ENCODE results near the gene ASCL2. TPM values are rescaled to one million over a fixed set of nuclear protein-coding genes. Genes with fewer than 3 reads are reported as not detected.

ASCL2 gene
- total RNA-seq, 2 donors from 2014 or later: 2.5 to 5.3 TPM

DNA sequence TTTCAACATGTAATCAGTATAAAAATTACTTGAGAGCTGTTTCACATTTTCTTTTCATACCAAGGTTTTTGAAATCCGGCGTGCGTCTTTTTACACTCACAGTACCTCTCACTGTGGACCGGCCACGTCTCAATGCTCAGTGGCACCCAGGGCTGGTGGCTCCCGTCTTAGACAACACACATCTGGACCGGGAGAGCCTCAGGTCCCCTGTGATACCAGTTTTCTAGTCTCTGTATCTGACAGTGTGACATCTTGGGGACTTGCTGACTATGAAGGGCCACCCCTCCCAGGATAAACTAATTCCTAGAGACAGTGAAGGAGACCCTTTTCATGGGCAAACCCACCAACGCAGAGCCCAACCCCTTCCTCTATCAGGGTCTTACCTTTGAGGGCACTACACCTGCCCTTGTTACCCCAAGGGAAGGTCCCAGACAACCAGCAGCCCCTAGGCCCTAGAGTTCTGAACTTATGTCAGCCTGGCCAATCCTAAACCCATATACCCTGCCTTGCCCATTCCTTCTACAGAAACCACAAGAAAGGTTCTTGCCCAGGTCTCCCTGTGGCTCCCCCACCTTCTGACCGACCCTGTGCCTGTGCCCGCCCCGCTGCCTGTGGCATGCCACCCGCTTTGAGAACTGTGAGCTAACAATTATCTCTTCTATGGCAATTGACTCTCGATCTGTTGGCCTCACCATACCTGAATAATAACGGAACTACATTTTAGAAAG, 6.1 kb upstream of the ASCL2 start:
- H3K4me1 Mint-ChIP-seq (ENCODE audit: low read depth in 2 of 2): peaks cover 5 to 13% of the 10 kb centered on the region in 2 donors
- DNase-seq (ENCODE audit: low spot score) (no peak), ATAC-seq (no peak)
- peaks cover 15% of the 10 kb centered on the region for H3K36me3 Mint-ChIP-seq
- H3K27ac Mint-ChIP-seq: no peak overlapping the region
- H3K27me3 Mint-ChIP-seq: peaks cover 6 to 7% of the 10 kb centered on the region in 2 donors
- H3K4me3 Mint-ChIP-seq: no peak overlapping the region
- H3K9me3 Mint-ChIP-seq: peaks cover 5% of the 10 kb centered on the region

DNA sequence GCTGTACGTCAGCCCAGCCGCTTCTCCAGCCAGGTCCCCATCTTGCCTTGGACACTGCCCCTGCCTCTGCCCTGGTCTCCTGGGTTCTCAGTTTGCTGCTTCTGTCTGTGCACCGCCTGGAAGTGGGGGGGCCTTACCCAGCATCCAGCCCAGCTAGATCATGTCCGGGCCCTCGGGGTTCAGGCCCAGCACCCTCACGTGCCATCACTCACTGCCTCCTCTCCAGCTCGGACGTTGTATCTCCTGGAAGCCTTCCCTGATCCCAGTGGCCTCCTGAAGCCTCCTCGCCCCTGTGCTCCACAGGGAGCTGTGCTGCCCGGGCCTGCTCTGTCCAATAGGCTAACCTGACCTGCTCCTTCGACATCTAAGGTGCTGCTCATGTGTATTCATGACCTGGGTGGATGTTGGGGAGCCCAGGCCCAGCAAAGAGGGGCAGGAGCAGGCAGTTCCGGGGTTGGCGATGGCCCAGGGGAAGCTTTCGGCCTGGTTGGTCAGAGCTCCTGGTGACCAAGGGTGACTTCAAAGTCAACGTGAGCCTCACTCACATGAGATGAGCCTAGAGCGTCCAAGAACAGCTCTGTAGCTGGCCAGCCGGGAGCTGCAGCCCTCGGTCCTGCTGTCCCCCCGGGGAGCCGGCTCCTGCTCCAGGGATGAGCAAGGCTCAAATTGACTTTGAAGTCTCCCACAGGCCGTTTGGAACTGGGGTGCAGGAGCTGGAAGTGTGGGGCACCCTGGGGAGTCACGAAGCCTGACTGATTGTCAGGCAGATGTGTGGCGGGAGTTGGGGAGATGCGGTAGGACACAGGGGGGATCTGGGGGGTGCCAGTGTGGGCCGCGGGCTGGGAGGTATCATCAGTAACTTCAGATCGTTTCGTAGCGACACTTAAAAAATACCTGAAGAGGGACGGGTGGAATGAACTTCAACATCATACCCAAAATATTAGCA, 5.2 kb upstream of the ASCL2 start:
- no peak for DNase-seq (ENCODE audit: low spot score)
- H3K4me3 Mint-ChIP-seq: no peak overlapping the region
- H3K36me3 Mint-ChIP-seq: peaks cover 15% of the 10 kb centered on the region
- peaks cover 6 to 7% of the 10 kb centered on the region in 2 donors for H3K27me3 Mint-ChIP-seq
- ATAC-seq: no peak
- H3K9me3 Mint-ChIP-seq: peaks cover 5% of the 10 kb centered on the region
- peaks cover 6 to 13% of the 10 kb centered on the region in 2 donors for H3K4me1 Mint-ChIP-seq (ENCODE audit: low read depth in 2 of 2)
- H3K27ac Mint-ChIP-seq: no peak overlapping the region

DNA sequence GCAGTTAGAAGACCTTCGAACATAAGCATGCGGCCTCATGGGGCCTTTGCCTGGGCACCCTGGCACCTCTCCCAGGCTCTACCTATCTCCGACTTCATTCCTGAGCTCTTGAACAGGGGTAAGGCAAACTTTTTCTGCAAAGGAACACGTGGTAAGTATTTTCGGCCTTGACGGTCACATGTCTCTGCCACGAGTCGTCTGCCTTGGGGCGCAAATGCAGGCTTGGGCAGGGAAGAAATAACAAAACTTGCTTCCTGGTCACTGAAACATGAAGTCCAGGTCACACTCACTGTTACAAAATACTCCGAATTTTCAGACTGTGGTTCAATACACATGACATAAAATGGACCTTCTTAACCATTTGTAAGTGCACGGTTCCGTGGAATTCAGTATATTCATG, 3.4 kb upstream of the ASCL2 start:
- peaks cover 8 to 13% of the 10 kb centered on the region in 2 donors for H3K4me1 Mint-ChIP-seq (ENCODE audit: low read depth in 2 of 2)
- H3K4me3 Mint-ChIP-seq: no peak overlapping the region
- H3K36me3 Mint-ChIP-seq: peaks cover under 1% of the 10 kb centered on the region
- DNase-seq (ENCODE audit: low spot score) (no peak), ATAC-seq (no peak)
- peaks cover 6 to 7% of the 10 kb centered on the region in 2 donors for H3K27me3 Mint-ChIP-seq
- H3K9me3 Mint-ChIP-seq: no peaks in the 10 kb centered on the region
- H3K27ac Mint-ChIP-seq: no peak overlapping the region

DNA sequence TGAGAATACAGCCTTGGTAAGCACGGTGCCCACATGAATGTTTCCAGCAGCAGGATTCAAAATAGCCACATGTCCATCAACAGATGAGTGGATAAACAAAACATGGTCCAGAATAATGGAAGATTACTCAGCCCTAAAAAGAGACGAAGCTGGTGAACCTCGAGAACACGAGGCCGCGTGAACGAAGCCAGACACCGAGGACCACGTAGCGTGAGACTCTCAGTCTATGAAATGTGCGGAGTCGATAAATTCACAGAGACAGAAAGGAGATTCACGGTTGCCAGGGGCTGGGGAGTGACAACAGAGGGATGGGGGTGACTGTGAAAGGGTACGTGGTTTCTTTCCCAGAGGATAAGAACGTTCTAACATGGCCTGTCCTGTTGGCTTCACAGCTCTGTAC, 2.9 kb upstream of the ASCL2 start:
- ATAC-seq (no peak), DNase-seq (ENCODE audit: low spot score) (no peak)
- peaks cover 12 to 18% of the 10 kb centered on the region in 2 donors for H3K4me1 Mint-ChIP-seq (ENCODE audit: low read depth in 2 of 2)
- H3K36me3 Mint-ChIP-seq: no peaks in the 10 kb centered on the region
- H3K27me3 Mint-ChIP-seq: peaks cover 6 to 7% of the 10 kb centered on the region in 2 donors
- no peaks in the 10 kb centered on the region for H3K9me3 Mint-ChIP-seq
- H3K4me3 Mint-ChIP-seq: no peak overlapping the region
- no peak overlapping the region for H3K27ac Mint-ChIP-seq

DNA sequence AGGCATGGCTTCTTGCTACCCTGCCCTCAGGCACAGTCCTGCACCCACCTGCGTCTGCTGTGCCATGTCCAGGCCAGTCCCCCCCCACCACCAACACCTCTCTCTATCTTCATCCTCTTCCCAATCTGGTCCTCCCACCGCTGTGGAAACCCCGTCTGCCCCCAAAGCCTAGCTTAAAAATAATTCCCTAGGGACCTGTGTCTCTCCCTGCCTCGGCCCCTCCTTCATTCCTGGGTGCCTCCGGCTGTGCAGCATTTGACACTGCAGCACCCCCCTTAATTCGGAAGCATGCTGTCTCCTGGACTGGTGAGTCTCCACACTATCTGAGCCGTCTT, 2.5 kb upstream of the ASCL2 start:
- H3K4me3 Mint-ChIP-seq: no peak overlapping the region

DNA sequence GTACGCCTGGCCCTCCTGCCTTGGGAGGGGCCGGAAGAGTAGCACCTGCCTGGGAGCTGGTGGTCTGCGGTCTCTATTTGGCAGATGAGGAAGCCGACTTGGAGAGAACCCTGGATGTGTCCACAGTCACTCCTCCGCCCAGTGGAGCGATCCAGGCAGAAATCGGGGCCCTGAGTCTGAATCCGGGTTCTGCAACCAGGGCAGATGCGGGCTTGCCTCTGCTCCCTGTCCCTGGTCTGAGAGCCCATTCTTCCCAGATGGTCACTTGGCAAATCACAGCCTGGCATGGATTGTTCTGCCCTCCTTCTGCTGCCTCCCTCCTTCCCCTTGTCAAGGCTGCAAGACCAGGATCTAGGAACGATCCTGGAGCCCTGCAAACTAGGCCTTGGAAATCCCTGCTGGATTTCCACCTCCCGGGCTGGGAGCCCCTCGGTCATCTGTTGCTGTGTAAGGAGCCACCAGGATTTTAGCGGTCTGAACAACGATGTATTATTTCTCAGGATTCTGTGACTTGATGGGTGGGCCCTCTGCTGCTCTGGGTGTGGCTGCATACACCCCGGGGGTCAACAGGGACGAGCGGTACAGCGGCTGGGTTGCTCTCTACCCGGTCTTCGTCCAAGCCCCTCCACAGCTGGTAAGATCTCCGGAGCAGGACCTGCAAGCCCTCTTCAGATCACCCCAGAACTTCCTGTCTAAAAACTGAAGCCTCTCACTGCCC, 2.0 kb upstream of the ASCL2 start:
- no peak overlapping the region for H3K27ac Mint-ChIP-seq
- no peaks in the 10 kb centered on the region for H3K9me3 Mint-ChIP-seq
- DNase-seq (ENCODE audit: low spot score) (no peak), ATAC-seq (no peak)
- peaks cover 14 to 16% of the 10 kb centered on the region in 2 donors for H3K4me1 Mint-ChIP-seq (ENCODE audit: low read depth in 2 of 2)
- H3K27me3 Mint-ChIP-seq: peaks cover 2 to 6% of the 10 kb centered on the region in 2 donors
- peak overlapping the region; percentile 20 for H3K4me3 Mint-ChIP-seq
- H3K36me3 Mint-ChIP-seq: no peaks in the 10 kb centered on the region

More for the DNA sequence above, 2.5 kb upstream of the ASCL2 start:
- Mint-ChIP-seq H3K27me3 (peaks cover 6% of the 10 kb centered on the region in 2 donors), H3K36me3 (no peaks in the 10 kb centered on the region), H3K9me3 (no peaks in the 10 kb centered on the region), H3K27ac (no peak overlapping the region), H3K4me1 (ENCODE audit: low read depth in 2 of 2) (peaks cover 15 to 21% of the 10 kb centered on the region in 2 donors)
- ATAC-seq (no peak), DNase-seq (ENCODE audit: low spot score) (no peak)

DNA sequence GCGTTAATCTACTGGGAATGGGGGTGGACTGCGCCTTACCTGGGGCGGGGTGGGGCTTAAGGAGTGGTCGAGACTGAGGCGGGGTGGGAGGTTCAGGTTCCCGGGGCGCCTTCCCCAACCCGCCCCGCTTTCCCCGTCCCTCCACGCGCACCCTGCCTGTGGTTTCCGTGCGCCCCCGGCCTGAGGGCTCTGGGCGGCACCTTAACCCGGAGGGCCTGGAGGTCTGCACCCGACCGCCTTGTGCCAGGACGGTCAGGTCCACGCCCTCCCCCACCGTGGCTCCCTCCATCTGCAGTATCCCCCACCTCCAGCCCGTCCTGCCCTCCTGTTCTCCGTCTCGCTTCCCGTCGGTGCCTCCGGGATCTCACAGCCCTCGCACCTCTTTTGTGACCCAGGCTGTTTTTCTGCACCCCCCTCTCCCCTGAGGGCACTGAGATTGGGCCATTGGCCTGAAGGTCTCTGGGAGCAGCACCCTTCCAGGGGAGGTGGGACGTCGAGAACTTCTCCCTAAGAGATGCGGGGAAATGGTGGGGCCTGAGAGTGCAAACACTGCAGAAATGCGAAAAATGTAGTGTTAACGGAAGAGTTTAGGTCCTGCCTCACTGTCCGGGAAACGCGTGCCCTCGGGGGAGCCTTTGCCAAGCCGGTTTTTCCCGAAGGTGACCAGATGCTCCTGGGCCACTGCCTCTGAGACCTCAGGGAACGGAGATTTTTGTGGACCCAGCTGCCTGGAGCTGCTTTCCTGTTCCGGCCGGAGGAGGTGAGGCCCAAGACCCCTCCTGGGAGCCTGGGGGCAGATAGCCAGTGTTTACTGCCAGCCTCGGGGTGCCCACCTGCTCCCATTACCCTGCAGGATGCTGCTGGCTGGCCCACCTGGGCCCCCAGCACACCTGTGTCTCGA, 1.2 kb upstream of the ASCL2 start:
- ATAC-seq (no peak), DNase-seq (ENCODE audit: low spot score) (no peak)
- H3K4me3 Mint-ChIP-seq: peak overlapping the region; percentile 59
- H3K27me3 Mint-ChIP-seq: peaks cover 0 to 6% of the 10 kb centered on the region in 2 donors
- no peak overlapping the region for H3K27ac Mint-ChIP-seq
- H3K9me3 Mint-ChIP-seq: no peaks in the 10 kb centered on the region
- H3K4me1 Mint-ChIP-seq (ENCODE audit: low read depth in 2 of 2): peaks cover 11 to 14% of the 10 kb centered on the region in 2 donors
- H3K36me3 Mint-ChIP-seq: no peaks in the 10 kb centered on the region

DNA sequence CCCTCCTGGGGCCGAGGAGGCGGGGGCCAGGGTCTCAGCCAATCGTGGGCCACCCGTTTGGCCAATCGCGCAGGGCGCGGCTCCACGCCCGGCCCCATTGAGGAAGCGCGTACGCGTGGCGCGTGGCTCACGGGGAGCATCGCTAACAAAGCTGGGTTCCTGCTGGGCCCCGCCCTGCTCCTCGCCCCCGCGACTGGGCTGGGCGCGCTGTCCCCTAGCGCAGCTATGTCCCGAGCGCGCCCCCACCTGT, 614 bp upstream of the ASCL2 start:
- DNase-seq (ENCODE audit: low spot score) (peak; percentile 89), ATAC-seq (peak; percentile 79 to 82)
- no peak overlapping the region for H3K4me3 Mint-ChIP-seq
- peaks cover 16 to 20% of the 10 kb centered on the region in 2 donors for H3K4me1 Mint-ChIP-seq (ENCODE audit: low read depth in 2 of 2)
- no peaks in the 10 kb centered on the region for H3K9me3 Mint-ChIP-seq
- peaks cover 0 to 6% of the 10 kb centered on the region in 2 donors for H3K27me3 Mint-ChIP-seq
- no peaks in the 10 kb centered on the region for H3K36me3 Mint-ChIP-seq
- H3K27ac Mint-ChIP-seq: no peak overlapping the region

DNA sequence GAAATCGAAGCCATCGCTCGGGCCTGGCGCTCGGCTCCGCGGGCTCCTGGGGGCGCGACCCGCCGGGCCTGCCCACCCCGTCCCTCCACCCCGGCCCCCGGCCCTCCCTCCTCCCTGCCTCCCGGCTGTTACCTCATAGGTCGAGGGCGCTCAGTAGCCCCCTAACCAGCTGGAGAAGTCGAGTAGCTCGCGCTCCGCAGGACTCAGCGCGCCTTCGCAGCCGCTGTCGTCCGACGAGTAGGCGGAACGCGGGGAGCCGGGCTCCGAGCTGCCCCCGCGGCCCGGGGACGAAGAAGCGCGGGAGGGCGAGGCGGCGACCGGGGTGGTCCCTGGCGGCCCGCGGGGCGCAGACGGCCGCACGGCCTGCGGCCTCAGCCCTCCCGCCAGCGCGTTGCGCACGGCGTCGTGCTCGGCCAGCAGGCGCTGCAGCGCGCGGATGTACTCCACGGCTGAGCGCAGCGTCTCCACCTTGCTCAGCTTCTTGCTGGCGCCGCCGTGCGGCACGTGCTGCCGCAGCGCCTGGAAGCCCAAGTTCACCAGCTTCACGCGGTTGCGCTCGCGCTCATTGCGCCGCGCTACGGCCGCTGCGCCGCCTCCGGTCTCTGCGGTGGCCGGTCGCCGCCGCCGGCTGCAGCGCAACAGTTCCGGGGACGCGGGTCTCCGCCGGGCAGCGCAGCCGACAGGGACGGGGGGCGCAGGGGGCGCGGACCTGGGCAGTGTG, 627 bp downstream of the ASCL2 start:
- DNase-seq (ENCODE audit: low spot score) (no peak), ATAC-seq (peak; percentile 16 to 39)
- peak overlapping the region; percentile 69 for H3K4me3 Mint-ChIP-seq
- H3K9me3 Mint-ChIP-seq: no peaks in the 10 kb centered on the region
- no peaks in the 10 kb centered on the region for H3K36me3 Mint-ChIP-seq
- peaks cover 25 to 30% of the 10 kb centered on the region in 2 donors for H3K4me1 Mint-ChIP-seq (ENCODE audit: low read depth in 2 of 2)
- H3K27me3 Mint-ChIP-seq: peaks cover 0 to 6% of the 10 kb centered on the region in 2 donors
- H3K27ac Mint-ChIP-seq: no peak overlapping the region

DNA sequence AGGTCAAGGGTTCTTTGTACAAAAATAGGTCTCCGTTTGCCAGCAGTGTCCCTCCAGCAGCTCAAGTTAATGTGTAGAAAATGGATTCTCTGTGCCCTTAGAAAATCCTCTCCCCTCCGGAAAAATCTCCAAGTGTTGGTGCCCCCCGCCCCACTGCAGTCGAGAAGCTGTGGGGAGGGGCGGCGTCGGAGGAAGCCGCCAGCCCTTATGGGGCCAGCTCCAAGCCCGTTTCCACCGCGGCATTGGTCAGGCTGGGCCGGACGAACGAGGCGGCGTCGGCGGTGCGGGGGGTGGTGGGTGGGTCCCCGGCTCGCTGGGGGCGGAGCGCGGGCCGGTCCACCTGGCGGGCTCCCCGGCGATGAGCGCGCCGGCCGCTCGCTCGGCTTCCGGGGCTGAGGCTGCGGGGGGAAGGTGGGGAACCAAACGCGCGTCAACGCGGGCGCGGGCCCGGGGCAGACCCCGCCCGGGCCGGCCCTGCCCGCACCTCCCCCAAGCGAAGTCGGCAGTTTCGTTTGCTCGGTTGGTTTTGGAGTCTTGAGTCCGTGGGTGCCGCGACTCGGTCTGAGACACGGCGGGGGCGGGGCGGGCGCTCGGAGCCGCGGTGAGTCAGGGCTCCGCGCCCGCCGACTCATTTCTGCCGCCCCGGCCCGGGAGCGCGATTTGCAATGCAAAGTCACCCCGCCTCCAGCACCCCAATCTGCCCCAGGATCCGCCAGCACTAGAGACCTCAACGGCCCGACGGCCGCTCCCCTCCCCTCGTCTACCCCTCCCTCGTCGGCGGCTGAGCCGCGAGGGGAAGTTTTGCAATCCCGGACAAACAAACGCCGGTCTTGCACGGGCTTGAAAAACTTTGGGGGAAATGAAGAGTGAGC, 1.4 kb downstream of the ASCL2 start:
- no peaks in the 10 kb centered on the region for H3K9me3 Mint-ChIP-seq
- H3K36me3 Mint-ChIP-seq: no peaks in the 10 kb centered on the region
- H3K4me3 Mint-ChIP-seq: peak overlapping the region; percentile 69

DNA sequence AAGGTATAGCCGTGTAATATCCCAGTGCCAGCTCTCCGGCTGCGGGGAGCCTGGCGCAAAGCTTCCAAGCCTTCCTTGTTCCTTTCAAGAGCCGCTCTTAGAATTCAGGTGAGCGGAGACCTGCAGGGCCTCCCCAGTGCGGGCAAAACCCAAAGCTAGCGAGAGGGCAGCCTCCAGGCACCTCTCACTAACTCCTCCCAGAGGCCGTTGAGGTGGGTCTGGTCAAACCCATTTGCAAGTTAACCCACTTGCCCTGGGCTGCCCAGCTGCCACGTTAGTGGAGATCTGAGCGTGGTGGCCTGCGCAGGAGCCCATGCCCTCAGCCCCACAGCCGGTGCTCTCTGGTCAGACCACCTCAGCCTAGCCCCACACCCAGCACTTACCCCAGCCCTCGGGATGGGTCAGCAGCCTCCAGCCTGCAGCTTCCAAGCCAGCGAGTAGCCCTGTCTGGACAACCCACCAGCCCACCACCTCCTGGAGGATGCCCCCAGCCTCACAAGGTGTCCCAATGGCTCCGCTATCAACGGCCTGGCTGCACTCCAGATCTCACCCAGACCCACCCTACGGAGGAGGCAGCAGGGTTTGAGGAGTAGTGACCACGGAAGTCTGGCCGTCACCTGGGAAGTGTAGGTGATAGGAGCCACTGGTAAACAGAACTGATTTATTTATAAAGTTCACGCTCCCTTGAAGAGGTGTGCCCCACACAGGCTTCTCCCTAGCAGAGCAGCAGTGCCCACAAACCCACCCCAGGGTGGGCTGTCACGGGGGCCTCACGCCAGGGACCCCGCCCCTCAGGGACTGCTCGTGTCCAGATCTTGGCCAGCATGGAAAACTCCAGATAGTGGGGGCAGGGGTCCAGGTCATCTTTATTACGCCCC, 2.3 kb downstream of the ASCL2 start:
- Mint-ChIP-seq H3K27me3 (peaks cover 0 to 3% of the 10 kb centered on the region in 2 donors), H3K4me1 (ENCODE audit: low read depth in 2 of 2) (peaks cover 25 to 30% of the 10 kb centered on the region in 2 donors), H3K27ac (peak overlapping the region; percentile 23 to 43), H3K9me3 (no peaks in the 10 kb centered on the region), H3K4me3 (peak overlapping the region; percentile 65), H3K36me3 (no peaks in the 10 kb centered on the region)
- DNase-seq (ENCODE audit: low spot score) (no peak), ATAC-seq (no peak)

More for the DNA sequence above, 1.4 kb downstream of the ASCL2 start:
- H3K4me1 Mint-ChIP-seq (ENCODE audit: low read depth in 2 of 2): peaks cover 25 to 30% of the 10 kb centered on the region in 2 donors
- ATAC-seq (peak; percentile 76 to 78), DNase-seq (ENCODE audit: low spot score) (peak; percentile 90)
- peak overlapping the region in 1 of 2 donors; percentile 23 for H3K27ac Mint-ChIP-seq
- H3K27me3 Mint-ChIP-seq: peaks cover 0 to 6% of the 10 kb centered on the region in 2 donors

All from natural killer cell treated with Interleukin-12 subunit alpha and Interleukin-12 subunit beta and Interleukin-15 and Interleukin-18, amount 100 ng/mL, for 72 hours (primary cell).